Measurements from ENCODE around the gene LRRC14B. TPM values are rescaled to one million over a fixed set of nuclear protein-coding genes. Genes with fewer than 3 reads are reported as not detected.
"Not testable (repeated sequence)": the region's sequence is repeated elsewhere in the genome, so short reads cannot be mapped to it uniquely, and the experiment has no call there.

The LRRC14B gene
- total RNA-seq, 1 donor from 2014 or later: not detected

GRCh38 chr5:195401-196160 is 4.3 kb downstream of the LRRC14B start:
- no peak overlapping the region for H3K27ac ChIP-seq
- no peak for TF ChIP-seq CTCF (IDR thresholded peaks at IDR 0.05)
- intact Hi-C loops (cut with DNase I): no loop called here
- DNase-seq (peak; percentile 32), ATAC-seq (no peak)
- no peak overlapping the region for H3K4me3 ChIP-seq
- no peaks in the 10 kb centered on the region for H3K9me3 ChIP-seq
- no peaks in the 10 kb centered on the region for H3K36me3 ChIP-seq
- H3K27me3 ChIP-seq (ENCODE audit: low read depth): peaks cover 10% of the 10 kb centered on the region
- no peaks in the 10 kb centered on the region for H3K4me1 ChIP-seq

DNA sequence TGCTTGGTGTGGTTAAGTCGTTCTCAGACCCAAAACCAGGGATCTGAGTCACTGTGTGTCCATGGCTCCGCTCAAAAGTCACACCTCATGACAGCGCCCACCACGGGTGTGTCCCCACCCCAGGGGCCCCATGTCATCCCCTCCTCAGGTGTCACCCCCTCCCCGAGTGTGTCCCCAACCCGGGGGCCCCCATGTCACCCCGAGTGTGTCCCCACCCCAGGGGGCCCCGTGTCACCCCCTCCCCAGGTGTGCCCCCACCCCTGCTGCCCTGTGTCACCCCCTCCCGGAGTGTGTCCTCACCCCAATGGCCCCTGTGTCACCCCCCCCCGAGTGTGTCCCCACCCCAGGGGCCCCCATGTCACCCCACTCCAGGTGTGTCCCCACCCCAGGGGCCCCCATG is 5.1 kb downstream of the LRRC14B start:
- no peak for TF ChIP-seq CTCF (IDR thresholded peaks at IDR 0.05)
- intact Hi-C loops (cut with DNase I): no loop called here
- Histone ChIP-seq H3K9me3 (no peaks in the 10 kb centered on the region), H3K27me3 (ENCODE audit: low read depth) (peaks cover 10% of the 10 kb centered on the region), H3K36me3 (no peaks in the 10 kb centered on the region), H3K27ac (no peak overlapping the region), H3K4me3 (no peak overlapping the region), H3K4me1 (no peaks in the 10 kb centered on the region)
- peak; percentile 9 for DNase-seq
- no peak for ATAC-seq

DNA sequence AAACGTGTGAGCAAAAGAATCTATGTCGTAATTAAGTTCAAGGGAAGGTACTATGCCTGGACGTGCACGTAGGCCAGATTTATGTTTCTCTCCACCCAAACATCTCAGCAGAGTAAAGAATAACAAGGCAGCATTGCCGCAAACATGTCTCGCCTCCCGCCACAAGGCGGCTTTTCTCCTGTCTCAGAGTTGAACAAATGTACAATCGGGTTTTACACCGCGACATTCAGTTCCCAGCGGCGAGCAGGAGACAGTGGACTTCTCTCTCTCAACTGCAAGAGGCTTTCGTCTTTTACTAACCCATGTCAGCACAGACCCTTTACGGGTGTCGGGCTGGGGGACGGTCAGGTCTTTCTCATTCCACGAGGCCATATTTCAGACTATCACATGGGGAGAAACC is 5.7 kb downstream of the LRRC14B start:
- intact Hi-C loops (cut with DNase I); H3K36me3 ChIP-seq; H3K4me3 ChIP-seq; H3K27me3 ChIP-seq (ENCODE audit: low read depth); H3K9me3 ChIP-seq; H3K27ac ChIP-seq; ATAC-seq; H3K4me1 ChIP-seq: not testable (repeated sequence)
- peak; percentile 22 for DNase-seq

DNA sequence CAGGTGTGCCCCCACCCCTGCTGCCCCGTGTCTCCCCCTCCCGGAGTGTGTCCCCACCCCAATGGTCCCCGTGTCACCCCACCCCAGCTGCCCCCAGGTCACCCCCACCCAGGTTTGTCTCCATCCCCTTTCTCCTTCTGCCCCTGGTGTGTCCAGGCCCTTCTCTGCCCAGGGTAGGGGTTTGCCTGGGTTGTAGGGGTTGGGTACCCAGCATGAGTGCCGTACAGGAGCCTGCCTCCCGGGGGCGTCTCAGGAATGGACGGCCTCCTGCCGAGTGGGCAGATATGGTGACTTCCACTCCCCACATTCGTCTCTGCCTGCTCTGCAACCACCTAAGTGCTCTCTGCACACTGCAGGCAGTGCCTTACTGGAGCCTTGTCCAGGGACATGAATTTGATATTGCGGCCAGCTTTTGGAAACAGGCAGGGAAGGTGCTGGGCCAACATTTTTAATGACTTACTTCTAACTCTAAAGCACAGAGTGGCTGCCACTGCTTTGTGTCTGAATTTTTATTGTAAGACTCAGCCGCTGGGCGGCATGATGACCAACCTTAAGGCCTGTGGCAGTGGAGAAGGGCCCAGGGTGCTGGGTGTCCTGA is 6.7 kb downstream of the LRRC14B start:
- Histone ChIP-seq H3K27ac (no peak overlapping the region), H3K4me1 (no peaks in the 10 kb centered on the region), H3K4me3 (no peak overlapping the region), H3K9me3 (no peaks in the 10 kb centered on the region), H3K36me3 (no peaks in the 10 kb centered on the region), H3K27me3 (ENCODE audit: low read depth) (no peaks in the 10 kb centered on the region)
- no peak for ATAC-seq
- intact Hi-C loops (cut with DNase I): no loop called here
- DNase-seq: no peak
- TF ChIP-seq CTCF (IDR thresholded peaks at IDR 0.05): no peak

DNA sequence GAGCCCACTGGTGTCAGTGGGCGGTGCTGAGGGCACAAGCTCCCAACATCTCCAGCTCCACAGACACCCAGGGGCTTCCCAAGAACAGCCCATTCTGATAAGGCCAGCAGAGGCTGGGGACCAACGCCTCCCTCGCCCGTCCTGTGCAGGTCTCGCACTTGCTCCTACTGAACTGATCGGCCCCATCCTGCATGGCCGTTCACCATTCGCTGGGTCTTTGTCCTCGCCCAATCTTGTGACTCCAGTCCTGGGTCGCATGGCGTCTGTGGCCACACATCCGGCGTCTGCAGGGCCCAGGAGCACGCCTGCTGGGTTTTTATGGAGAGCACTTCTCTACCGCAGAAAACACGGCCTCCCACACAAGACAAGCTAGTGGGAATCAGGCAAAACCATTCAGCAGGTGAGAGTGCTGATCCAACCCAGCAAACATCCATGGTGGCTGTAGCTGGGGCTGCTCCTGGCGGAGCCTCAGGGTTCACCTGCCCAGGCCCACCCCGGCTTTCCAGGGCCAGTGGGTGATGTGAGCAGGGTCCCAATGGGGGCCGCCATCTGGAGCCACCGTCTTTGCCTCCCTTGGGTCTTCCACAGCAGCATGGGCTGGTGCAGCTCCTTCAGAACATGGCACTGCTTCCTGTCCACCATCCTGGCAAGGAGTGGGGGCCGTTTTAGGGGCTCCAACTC is 7.4 kb downstream of the LRRC14B start:
- H3K27me3 ChIP-seq (ENCODE audit: low read depth): no peaks in the 10 kb centered on the region
- intact Hi-C loops (cut with DNase I): no loop called here
- no peak overlapping the region for H3K27ac ChIP-seq
- no peaks in the 10 kb centered on the region for H3K4me1 ChIP-seq
- peaks cover 6% of the 10 kb centered on the region for H3K36me3 ChIP-seq
- no peak overlapping the region for H3K4me3 ChIP-seq
- H3K9me3 ChIP-seq: no peaks in the 10 kb centered on the region
- ATAC-seq (no peak), DNase-seq (no peak)
- no peak for TF ChIP-seq CTCF (IDR thresholded peaks at IDR 0.05)
